ENCODE results near the gene SLC26A6. TPM values are rescaled to one million over a fixed set of nuclear protein-coding genes. Genes with fewer than 3 reads are reported as not detected.

Gene SLC26A6
- total RNA-seq, 1 experiment from 2014 or later: 36.3 TPM

- ATAC-seq: no peak
- H3K36me3 ChIP-seq (ENCODE audit: control insufficient read depth, insufficient read depth, low read length): no peaks in the 10 kb centered on the region
- no peaks in the 10 kb centered on the region for H3K9me3 ChIP-seq (ENCODE audit: control insufficient read depth, insufficient read depth, low read depth, low read length)
- CTCF ChIA-PET: no interaction called here
- H3K4me3 ChIP-seq (ENCODE audit: low read depth in 2 of 2, low read length in 2 of 2): no peak overlapping the region
- H3K27ac ChIP-seq (ENCODE audit: low read length): no peak overlapping the region
- in situ Hi-C loops (cut with HindIII; ENCODE audit: low pct_unique_long_range_greater_than_20kb, low sequenced_read_pairs) (no loop called here), intact Hi-C loops (cut with micrococcal nuclease; ENCODE audit: unreplicated experiment) (no loop called here)
- no peaks in the 10 kb centered on the region for H3K4me1 ChIP-seq (ENCODE audit: control insufficient read depth, insufficient read depth, low read length)
- H3K27me3 ChIP-seq (ENCODE audit: control insufficient read depth, insufficient read depth, low read length): no peaks in the 10 kb centered on the region
- no peak for TF ChIP-seq TCF7L2 (IDR thresholded peaks at IDR 0.05; ENCODE audit: low read depth, low read length)
- no peak for TF ChIP-seq REST (IDR thresholded peaks at IDR 0.05; ENCODE audit: insufficient read depth in 1 of 2, low read depth in 2 of 2, low read length in 1 of 2)
- TF ChIP-seq, protein P1, sequence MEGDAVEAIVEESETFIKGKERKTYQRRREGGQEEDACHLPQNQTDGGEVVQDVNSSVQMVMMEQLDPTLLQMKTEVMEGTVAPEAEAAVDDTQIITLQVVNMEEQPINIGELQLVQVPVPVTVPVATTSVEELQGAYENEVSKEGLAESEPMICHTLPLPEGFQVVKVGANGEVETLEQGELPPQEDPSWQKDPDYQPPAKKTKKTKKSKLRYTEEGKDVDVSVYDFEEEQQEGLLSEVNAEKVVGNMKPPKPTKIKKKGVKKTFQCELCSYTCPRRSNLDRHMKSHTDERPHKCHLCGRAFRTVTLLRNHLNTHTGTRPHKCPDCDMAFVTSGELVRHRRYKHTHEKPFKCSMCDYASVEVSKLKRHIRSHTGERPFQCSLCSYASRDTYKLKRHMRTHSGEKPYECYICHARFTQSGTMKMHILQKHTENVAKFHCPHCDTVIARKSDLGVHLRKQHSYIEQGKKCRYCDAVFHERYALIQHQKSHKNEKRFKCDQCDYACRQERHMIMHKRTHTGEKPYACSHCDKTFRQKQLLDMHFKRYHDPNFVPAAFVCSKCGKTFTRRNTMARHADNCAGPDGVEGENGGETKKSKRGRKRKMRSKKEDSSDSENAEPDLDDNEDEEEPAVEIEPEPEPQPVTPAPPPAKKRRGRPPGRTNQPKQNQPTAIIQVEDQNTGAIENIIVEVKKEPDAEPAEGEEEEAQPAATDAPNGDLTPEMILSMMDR (IDR thresholded peaks at IDR 0.05): no peak
- TF ChIP-seq SIN3A (IDR thresholded peaks at IDR 0.05; ENCODE audit: borderline replicate concordance, insufficient read depth, low read depth, low read length): no peak
- no peak for TF ChIP-seq POLR2AphosphoS5 (IDR thresholded peaks at IDR 0.05; ENCODE audit: low read depth, low read length)
- no TSS peak for BruUV-seq (replicated peaks)
- no peak for DNase-seq (ENCODE audit: low read depth, low spot score)
- POLR2A ChIA-PET: no interaction called here
These were observed 49.9 kb downstream of the SLC26A6 start for GRCh38 chr3:48585411-48585810.

DNA sequence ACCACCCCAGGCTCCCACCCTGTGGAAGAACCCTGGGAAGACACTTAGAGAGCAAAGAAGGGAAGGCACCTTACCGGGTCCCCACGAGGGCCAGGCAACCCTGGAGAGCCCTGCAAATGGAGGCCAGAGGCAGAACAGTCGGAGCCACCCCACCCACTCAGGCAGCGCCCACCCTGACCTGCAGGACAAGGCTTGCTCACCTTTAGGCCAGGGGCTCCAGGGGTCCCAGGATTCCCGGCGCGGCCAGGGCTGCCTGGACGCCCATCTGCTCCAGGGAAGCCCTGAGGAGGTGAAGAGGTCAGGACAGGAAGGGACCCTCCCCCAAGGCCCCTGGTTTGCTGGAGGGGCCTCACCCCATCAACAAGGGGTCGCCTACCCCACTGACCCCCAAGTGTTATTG lies 50.4 kb downstream of the SLC26A6 start:
- DNase-seq (ENCODE audit: low read depth, low spot score): no peak
- Histone ChIP-seq H3K36me3 (ENCODE audit: control insufficient read depth, insufficient read depth, low read length) (no peaks in the 10 kb centered on the region), H3K9me3 (ENCODE audit: control insufficient read depth, insufficient read depth, low read depth, low read length) (no peaks in the 10 kb centered on the region), H3K4me1 (ENCODE audit: control insufficient read depth, insufficient read depth, low read length) (no peaks in the 10 kb centered on the region), H3K27me3 (ENCODE audit: control insufficient read depth, insufficient read depth, low read length) (no peaks in the 10 kb centered on the region), H3K4me3 (ENCODE audit: low read depth in 2 of 2, low read length in 2 of 2) (no peak overlapping the region), H3K27ac (ENCODE audit: low read length) (no peak overlapping the region)
- no TSS peak for BruUV-seq (replicated peaks)
- CTCF ChIA-PET: no interaction called here
- no peak for ATAC-seq
- intact Hi-C loops (cut with micrococcal nuclease; ENCODE audit: unreplicated experiment) (no loop called here), in situ Hi-C loops (cut with HindIII; ENCODE audit: low pct_unique_long_range_greater_than_20kb, low sequenced_read_pairs) (no loop called here)
- POLR2A ChIA-PET: no interaction called here
- no peak for TF ChIP-seq REST (IDR thresholded peaks at IDR 0.05; ENCODE audit: insufficient read depth in 1 of 2, low read depth in 2 of 2, low read length in 1 of 2)
- TF ChIP-seq TCF7L2 (IDR thresholded peaks at IDR 0.05; ENCODE audit: low read depth, low read length): no peak
- TF ChIP-seq POLR2AphosphoS5 (IDR thresholded peaks at IDR 0.05; ENCODE audit: low read depth, low read length): no peak
- TF ChIP-seq, protein P1 (IDR thresholded peaks at IDR 0.05): no peak
- TF ChIP-seq SIN3A (IDR thresholded peaks at IDR 0.05; ENCODE audit: borderline replicate concordance, insufficient read depth, low read depth, low read length): no peak
